ENCODE measurements around the gene CDKAL1.

GRCh38 chr6:21227486-21227885 is 693.2 kb downstream of the CDKAL1 start:
- no peak for TF ChIP-seq CTCF (conservative IDR thresholded peaks at IDR 0.05)
- TF ChIP-seq EZH2 (IDR thresholded peaks at IDR 0.05; ENCODE audit: low read depth): no peak
